GM18867 (cell line): ENCODE measurements around the gene EXOC4.

ENCODE experiments used
- ATAC-seq: cut with Tn5 transposase; IDR thresholded peaks from one replicate; pipeline ENCODE4 v1.9.1; 2021; ENCODE audit warnings: mild to moderate bottlenecking, moderate library complexity; ENCODE audit not compliant: unreplicated experiment

Gene EXOC4

DNA sequence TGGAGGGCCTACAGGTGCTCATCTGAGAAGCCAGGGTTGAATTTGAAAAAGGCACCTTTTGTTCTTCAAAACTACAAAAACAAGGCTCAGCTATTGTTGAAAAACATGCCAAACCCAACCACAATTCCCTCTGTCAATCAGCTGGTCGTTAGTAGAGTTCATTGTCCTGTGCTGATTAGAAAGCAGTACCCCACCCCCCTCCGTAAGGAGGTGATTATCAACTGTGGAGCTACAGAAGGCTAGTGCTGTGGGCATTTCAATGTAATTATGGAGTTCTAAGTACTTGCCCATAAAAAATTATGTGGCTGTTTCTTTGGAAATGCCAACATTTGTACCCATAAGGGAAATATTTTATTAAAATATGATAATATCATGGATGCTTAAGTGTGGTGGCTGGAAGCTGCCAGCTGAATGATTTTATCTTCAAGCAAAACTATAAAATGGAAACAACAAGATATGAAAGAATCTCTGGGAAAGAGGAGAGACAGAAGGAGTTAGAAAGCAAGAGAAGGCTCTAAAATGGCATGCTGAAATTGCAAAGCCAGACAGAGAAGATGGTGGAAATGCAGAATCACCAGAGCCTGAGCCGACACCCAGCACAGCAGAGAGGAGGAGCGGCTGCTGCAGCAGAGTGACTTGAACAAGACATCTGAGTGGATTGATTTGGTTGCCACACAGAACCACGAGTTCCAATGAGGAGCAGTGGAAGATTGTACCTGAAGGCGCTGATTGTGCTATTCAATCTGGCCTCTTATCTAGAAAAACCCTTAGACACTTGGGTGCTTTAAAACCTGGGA is 694.8 kb downstream of the EXOC4 start:
- ATAC-seq: no peak

DNA sequence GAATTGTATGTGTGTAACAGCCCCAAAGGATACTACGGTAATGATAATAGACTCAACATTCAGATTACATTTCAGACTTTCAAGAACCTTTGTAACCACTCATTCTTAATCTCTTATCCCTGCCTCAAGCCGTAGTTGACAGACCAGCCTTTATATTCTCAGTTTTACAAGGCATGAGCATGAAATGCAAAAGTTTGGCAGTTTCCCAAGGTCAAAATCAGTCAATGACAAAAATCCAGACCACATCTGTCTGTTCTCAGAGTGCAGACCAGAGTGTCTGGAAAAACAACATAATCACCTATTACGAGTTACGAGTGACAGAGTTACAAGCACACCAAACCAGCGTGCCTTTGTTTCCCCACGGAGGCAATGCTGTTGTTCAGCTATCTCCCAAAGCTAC is 695.7 kb downstream of the EXOC4 start:
- ATAC-seq: no peak

DNA sequence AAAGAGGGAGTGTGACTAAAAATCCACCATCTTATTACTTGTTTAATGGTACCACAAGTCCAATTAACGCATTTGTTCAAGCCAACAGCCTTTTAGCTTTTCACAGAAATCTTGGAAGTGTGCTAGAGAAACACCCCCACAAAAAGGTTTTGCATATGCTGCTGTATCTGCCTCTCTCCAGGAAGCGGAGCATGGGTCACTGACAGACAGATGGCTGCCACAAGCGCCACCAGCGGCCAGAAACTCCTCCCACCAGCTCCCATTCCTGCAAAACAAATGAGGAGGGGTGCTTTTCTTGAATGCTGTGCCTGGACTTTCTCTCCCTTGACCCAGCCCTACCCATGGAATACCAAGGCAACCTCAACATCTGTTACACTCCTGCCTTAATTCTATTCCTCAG is 698.0 kb downstream of the EXOC4 start:
- no peak for ATAC-seq

GRCh38 chr7:133955208-133955607 is 702.3 kb downstream of the EXOC4 start:
- ATAC-seq: no peak

- no peak for ATAC-seq
Measured at GRCh38 chr7:133957845-133958244, 705.0 kb downstream of the EXOC4 start.

DNA sequence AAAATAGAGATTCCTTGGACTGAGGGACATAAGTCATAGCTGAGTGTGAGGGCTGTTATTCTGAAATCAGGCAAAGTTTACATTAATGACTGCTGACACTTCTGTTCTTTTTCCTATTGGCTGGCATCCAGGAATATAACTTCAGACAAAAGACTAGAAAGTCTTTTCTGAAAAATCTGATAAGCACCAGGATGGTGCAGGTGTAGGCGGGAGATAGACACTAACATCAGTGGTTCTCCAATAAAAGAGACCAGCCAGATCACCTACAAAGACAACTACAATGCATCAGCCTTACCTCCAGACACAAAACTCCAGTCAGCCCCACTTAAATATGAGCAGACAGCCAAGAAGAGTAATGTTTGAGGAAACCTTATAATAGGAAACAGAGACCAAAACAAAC is 705.9 kb downstream of the EXOC4 start:
- ATAC-seq: no peak

DNA sequence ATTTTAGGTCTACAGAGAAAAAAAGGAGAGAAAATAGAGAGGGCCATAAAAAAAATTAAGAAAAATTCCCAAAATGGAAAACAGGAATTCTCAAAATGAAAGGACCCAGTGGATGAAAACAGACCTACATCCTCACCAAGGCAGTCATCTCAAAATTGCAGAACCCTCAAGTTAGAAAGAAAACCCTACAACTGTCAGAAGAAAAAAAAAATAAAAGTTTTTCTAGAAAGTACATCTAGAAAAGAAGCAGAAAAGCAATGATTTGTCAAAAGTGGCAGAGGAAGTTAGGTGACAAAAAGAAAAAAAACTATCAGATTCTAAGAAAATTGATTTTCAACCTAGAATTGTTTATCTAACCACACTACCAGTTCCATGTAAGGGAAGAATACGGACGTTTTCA is 706.6 kb downstream of the EXOC4 start:
- ATAC-seq: no peak

GRCh38 chr7:133961724-133962123 is 708.8 kb downstream of the EXOC4 start:
- no peak for ATAC-seq

GRCh38 chr7:133962646-133963045 is 709.8 kb downstream of the EXOC4 start:
- ATAC-seq: no peak

- ATAC-seq: no peak
Measured at GRCh38 chr7:133963629-133964028, 710.8 kb downstream of the EXOC4 start.

DNA sequence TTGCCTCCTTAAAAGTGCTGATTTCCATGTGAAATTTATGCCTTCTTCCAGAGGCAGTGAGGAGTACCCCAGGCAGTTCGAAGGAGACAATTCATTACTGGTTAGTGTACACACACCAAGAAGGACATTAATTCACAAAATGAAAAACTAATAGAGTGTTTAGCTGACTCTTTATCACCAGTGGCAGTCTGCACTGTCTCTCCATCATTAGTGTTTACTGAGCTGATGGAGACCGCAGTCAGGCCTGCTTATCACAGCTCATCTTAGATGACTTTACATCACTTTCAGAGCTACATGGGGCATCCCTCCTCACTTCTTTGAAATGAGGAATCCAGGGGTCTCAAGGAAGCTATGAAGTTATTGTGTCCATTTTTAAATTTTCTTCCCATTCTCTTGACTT is 718.7 kb downstream of the EXOC4 start:
- no peak for ATAC-seq

DNA sequence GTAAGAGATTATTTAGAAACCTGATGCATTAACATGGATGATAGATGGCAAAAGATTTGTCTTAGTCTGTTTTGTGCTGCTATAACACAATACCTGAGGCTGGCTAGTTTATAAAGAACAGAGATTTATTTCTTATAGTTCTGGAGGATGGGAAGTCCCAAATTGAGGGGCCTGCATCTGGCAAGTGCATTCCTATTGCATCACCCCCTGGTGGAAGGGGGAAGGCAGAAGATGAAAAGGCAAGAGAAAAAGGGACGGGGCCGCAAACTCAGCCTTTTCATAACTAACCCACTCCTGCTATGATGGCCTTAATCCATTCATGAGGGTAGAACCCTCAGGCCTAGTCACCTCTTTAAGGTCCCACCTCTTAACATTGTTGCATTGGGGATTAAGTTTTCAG is 720.8 kb downstream of the EXOC4 start:
- no peak for ATAC-seq

GRCh38 chr7:133975130-133975529 is 722.3 kb downstream of the EXOC4 start:
- ATAC-seq: no peak

GRCh38 chr7:133976140-133976539 is 723.3 kb downstream of the EXOC4 start:
- no peak for ATAC-seq

- ATAC-seq: no peak
Measured at GRCh38 chr7:133977409-133978274, 724.8 kb downstream of the EXOC4 start.

DNA sequence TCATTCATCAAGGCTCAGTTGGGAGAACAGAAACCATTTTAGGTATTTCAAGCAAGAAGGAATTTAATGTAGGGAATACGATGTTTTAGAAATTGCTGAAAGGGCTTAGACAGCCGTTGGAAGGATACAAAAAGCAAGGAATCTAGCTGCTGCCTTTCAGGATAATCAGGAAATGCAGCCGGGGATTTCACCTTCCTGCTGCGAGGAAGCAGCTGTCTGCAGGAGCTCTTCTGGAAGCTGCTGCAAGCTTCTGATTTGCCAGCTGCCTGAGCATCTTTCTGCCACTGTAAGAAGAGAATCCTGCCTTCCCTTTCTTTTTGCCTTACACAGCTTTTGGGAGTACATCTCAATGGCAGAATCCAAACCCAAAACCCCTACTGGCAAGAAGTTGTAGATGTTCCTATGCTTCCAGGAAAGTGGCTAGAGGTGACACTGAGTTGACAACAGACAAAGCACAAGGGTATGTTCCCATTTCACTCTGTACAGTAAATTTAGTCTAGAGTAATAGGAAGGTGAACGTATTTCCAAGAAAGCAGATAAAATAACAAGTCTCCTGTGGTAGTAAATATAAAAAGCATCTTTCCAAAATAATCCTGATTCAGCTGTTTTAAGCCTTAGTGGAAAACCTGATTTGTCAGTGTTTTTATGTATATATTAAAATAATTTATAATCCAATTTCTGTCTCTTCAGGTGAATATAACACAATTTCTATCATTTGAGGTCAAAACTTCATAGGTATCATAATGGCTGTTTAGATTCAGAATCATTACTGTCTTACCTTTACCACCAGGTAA is 725.8 kb downstream of the EXOC4 start:
- no peak for ATAC-seq

DNA sequence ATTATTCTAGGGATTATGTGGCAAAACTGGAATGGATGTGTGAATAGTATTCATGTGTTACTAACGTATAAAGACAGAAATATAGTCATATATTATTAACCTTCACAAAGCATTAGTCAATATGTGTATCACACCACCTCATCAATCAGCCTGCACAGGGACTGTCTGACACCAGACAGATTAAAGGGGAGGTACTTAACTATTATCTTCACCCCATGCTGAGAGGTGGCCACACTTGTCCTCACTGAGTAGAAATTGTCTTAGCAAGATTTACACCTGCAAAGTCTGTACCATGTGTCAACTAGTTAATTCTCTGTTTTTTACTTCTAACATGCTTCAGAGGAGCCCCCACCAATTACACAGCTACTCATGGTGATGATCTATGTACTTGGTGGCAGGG is 727.9 kb downstream of the EXOC4 start:
- no peak for ATAC-seq

DNA sequence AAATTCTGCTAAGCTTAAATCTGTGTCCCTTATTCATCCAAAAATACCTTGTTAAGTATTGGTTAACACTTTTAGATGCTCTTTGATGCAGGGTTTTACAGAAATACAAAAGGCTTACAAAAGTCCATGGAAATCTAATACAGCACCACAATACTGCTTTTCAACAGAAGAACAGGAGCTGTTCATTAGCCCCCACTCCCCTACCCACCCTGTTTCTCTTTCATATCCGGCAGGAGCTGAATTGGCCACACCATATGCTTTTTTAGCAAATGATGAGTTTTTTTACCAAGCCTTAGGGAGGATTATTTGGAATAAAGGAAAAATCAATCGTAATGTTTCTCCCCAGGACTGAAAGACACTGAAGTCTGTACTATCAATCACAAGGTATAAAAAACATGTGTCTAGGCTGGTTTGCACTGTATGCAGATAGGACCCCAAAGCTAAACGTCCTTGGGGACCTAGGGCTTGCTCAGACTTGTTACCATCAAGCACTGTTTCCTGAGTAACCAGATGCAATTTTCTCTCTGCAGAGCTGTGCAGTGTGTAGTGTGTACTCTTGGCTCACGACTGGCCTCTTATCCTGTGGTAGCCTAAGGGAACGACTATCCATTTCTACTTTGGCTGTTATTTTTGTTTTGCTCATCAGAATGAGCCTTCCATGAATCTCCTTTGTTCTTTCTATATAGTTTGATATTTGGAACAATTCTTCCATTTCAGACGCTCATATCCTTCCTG is 731.0 kb downstream of the EXOC4 start:
- no peak for ATAC-seq

- no peak for ATAC-seq
Measured at GRCh38 chr7:133985300-133985699, 732.4 kb downstream of the EXOC4 start.

DNA sequence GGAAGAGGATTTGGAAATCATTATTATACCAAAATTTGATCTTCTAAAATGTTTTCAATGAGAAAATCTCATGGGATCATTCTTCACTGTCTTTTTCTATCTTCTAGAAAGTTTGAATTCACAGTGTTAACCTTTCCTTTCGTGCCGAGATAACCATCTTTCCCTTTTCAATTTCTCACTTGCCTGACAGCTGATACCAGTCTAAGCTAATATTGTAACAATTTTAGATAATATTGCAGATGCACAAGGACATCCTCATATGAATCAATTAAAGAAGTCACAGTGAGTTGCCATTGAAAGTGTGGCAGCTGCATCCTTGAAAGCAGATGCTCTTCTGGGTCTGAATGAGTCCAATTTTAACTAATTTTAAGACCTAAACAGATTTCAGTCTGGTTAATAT is 734.7 kb downstream of the EXOC4 start:
- ATAC-seq: no peak

DNA sequence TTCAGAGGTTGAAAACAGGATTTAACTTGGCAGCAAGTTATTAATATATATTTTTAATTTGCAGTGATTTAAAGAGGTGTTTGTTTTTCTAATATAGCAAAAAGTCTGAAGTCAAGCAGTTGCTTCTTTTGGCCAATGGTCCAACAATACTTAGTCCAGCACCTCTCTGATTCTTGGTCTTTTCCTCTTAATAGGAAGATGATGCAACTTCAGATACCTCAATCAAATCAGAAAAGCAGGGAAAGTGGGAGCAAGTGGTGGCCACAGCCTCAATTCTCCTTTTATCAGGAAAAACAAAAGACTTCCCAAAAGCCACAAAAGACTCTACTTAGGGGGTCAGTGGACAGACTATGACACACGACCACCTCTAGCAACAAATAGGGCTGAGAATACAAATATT is 740.7 kb downstream of the EXOC4 start:
- no peak for ATAC-seq
